Esophagus squamous epithelium (tissue), 4 donors: ENCODE measurements around the gene HOXA7.

ENCODE experiments used
- CTCF ChIP-seq, 6 experiments: fragments of 450-650 bp in 4 of 6; fragments of 200-600 bp in 2 of 6; sonication (generic) in 2 of 6; IDR thresholded peaks; one replicate each; pipeline ENCODE4 v1.5.1; 2016 to 2019; ENCODE audit warnings: antibody characterized with exemption in 6 of 6, mild to moderate bottlenecking in 4 of 6, moderate library complexity in 4 of 6
- POLR2A ChIP-seq, 4 donors: fragments of 450-650 bp; IDR thresholded peaks; one replicate each; pipeline ENCODE4 v1.6.1; 2017; ENCODE audit warnings: antibody characterized with exemption in 4 of 4, mild to moderate bottlenecking in 4 of 4, moderate library complexity in 3 of 4

- TF ChIP-seq CTCF (IDR thresholded peaks at IDR 0.05) (no peak), POLR2A (IDR thresholded peaks at IDR 0.05) (no peak)
These were observed 10.3 kb upstream of the HOXA7 start for GRCh38 chr7:27166531-27167505.
